Urinary bladder (tissue), 4 donors: ENCODE data around the gene KIF18B. TPM values are rescaled to one million over a fixed set of nuclear protein-coding genes. Genes with fewer than 3 reads are reported as not detected.

Experiments
- DNase-seq: peaks from one replicate; pipeline ENCODE4 v3.0.0-alpha.2; 2015; ENCODE audit errors: extremely low spot score
- H3K27ac ChIP-seq: one replicate; pipeline ENCODE4 v1.5.1; 2013; ENCODE audit warnings: low read depth, mild to moderate bottlenecking, moderate library complexity
- H3K36me3 ChIP-seq: one replicate; pipeline ENCODE4 v1.6.1; 2013; ENCODE audit warnings: mild to moderate bottlenecking, moderate library complexity; ENCODE audit not compliant: insufficient read depth
- H3K4me1 ChIP-seq: one replicate; pipeline ENCODE4 v1.6.1; 2013; ENCODE audit warnings: mild to moderate bottlenecking, moderate library complexity; ENCODE audit not compliant: insufficient read depth
- H3K4me3 ChIP-seq: one replicate; pipeline ENCODE4 v1.5.1; 2013; ENCODE audit warnings: low read depth, low read length
- WGBS: extraction: QIAGEN DNeasy Blood & Tissue Kit; methylation state at CpG from one replicate; pipeline ENCODE4 v1.1.7; 2013; 5-methylcytosine and 5-hydroxymethylcytosine counted together
- polyA plus RNA-seq: library from polyadenylated mRNA; stranded (reverse); fragments of 200-250 nt; gene quantifications from one replicate; pipeline ENCODE4 v1.2.3, GENCODE V29; 2013
- small RNA-seq: library from RNA; depleted of rRNA; stranded (forward); fragments of <200 nt; gene quantifications from one replicate; pipeline ENCODE3, GENCODE V24; 2014
- total RNA-seq: library from RNA; depleted of rRNA; stranded (reverse); fragments of >200 nt; gene quantifications from one replicate; pipeline ENCODE4 v1.2.3, GENCODE V29; 2014
- donor health status: healthy with polysubstance abuse.
- donor health status: healthy.

Gene KIF18B
- total and polyA plus RNA-seq, 2 donors = 0.20 to 2.5 TPM

- Histone ChIP-seq H3K36me3 (peaks cover 11% of the 10 kb centered on the region), H3K4me3 (no peak overlapping the region), H3K4me1 (no peaks in the 10 kb centered on the region), H3K27ac (no peak overlapping the region)
- WGBS = 82% methylated on average over 10 of the region's 10 CpGs
- DNase-seq = no peak
Observed at GRCh38 chr17:44887971-44888954, 59.3 kb downstream of the KIF18B start.

- Histone ChIP-seq H3K4me3 (no peak overlapping the region), H3K36me3 (peaks cover 8% of the 10 kb centered on the region), H3K4me1 (no peaks in the 10 kb centered on the region), H3K27ac (no peak overlapping the region)
- 93% methylated on average over 1 of the region's 1 CpG for WGBS
- DNase-seq = no peak
Observed at GRCh38 chr17:44887016-44887415, 60.6 kb downstream of the KIF18B start.

DNA sequence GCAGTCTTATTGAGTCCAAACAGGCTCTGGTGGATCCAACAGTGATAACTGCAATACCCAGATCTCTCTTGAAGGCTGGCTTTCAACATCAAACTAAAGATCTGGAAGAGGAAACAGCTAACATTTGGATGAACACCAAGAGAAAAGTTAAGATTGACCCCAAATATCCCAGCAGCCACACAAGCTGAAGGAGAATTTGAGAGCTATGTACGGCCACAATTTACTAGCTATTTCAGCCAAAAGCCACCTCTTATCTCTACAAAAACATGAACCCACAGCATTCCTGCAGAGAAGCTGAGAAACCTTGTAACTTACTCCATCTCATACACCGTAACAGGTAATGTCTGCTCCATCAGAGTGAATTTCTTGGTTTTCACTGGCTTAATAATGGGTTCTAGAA, 62.6 kb downstream of the KIF18B start:
- Histone ChIP-seq H3K36me3 (peaks cover 8% of the 10 kb centered on the region), H3K27ac (no peak overlapping the region), H3K4me1 (no peaks in the 10 kb centered on the region), H3K4me3 (no peak overlapping the region)
- 95% methylated on average over 2 of the region's 2 CpGs for WGBS
- DNase-seq = no peak

GRCh38 chr17:44881145-44881544, 66.4 kb downstream of the KIF18B start:
- 84% methylated on average over 4 of the region's 4 CpGs for WGBS
- Histone ChIP-seq H3K27ac (no peak overlapping the region), H3K36me3 (peaks cover 13% of the 10 kb centered on the region), H3K4me3 (no peak overlapping the region), H3K4me1 (no peaks in the 10 kb centered on the region)
- no peak for DNase-seq

DNA sequence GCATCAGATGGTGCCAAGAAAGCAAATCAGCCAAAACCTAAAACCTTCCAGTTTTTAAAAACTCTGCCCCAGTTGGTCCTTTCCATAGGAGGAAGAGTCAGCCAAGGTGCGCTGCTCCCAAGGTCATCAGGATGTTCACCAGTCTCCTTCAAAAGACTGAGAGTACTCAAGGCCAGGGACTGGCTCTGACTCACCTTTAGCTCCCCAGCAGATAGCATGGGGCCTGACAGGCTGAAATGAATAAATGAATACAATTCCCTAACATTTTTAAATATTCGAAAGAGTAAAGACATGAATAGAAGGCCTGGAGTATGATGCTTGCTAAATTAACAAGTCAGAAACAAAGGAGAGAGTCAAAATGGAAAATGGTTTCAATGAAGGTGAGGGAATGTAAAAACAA, 67.5 kb downstream of the KIF18B start:
- WGBS = 94% methylated on average over 2 of the region's 2 CpGs
- Histone ChIP-seq H3K4me3 (no peak overlapping the region), H3K27ac (no peak overlapping the region), H3K36me3 (peaks cover 14% of the 10 kb centered on the region), H3K4me1 (no peaks in the 10 kb centered on the region)
- no peak for DNase-seq

- no peak overlapping the region for H3K4me3 ChIP-seq
- no peaks in the 10 kb centered on the region for H3K4me1 ChIP-seq
- 95% methylated on average over 6 of the region's 6 CpGs for WGBS
- H3K36me3 ChIP-seq = peaks cover 11% of the 10 kb centered on the region
- no peak for DNase-seq
- no peak overlapping the region for H3K27ac ChIP-seq
Observed at GRCh38 chr17:44879376-44879775, 68.2 kb downstream of the KIF18B start.

DNA sequence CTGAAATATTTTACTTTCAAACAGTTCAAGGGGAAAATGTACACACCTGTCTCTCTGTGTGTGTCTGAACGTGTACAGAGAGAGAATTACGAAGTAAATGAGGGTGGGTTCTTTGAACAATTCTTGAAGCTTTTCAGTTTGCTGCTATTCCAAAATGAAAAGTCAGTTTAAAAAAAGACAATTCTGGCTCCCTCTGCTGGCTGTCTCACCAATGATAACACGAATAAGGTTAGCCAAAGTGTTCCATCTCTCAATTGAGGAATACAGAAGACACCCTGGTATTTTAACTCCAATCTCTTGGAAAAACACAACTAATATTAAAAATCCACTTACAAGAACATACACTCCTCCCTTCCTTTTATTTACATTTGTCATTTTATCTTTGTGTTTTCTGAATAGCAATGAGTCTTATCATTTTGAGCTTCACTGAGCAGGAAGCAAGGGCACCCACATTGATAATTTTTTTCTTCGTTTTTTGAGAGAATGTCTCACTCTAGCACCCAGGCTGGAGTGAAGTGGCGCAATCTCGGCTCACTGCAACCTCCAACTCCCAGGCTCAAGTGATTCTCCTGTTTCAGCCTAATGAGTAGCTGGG, 68.8 kb downstream of the KIF18B start:
- Histone ChIP-seq H3K4me1 (no peaks in the 10 kb centered on the region), H3K4me3 (no peak overlapping the region), H3K27ac (no peak overlapping the region), H3K36me3 (peaks cover 11% of the 10 kb centered on the region)
- DNase-seq = no peak
- WGBS = 48% methylated on average over 6 of the region's 6 CpGs

GRCh38 chr17:44877121-44877520, 70.5 kb downstream of the KIF18B start:
- peaks cover 11% of the 10 kb centered on the region for H3K36me3 ChIP-seq
- WGBS = 85% methylated on average over 5 of the region's 5 CpGs
- DNase-seq = no peak
- no peak overlapping the region for H3K27ac ChIP-seq
- H3K4me3 ChIP-seq = no peak overlapping the region
- H3K4me1 ChIP-seq = no peaks in the 10 kb centered on the region

DNA sequence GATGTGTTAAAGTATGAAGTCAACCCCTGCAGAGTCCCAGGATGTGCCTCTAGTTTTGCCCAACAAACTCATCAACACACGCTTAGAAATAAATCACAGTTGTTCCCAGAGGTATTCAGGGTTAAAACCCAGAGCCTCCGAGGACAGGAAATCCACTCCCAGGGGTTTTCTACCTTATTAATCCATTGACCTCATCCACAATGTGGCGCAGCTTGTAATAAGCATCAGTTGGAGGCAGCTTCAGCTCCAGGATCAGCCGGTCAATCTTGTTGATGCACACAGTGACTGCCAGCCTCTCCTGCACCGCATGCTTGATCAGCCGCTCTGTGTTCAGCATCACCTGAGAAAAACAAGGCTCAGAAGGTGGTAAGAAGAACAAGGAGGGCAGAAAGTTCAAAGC, 71.8 kb downstream of the KIF18B start:
- H3K27ac ChIP-seq = no peak overlapping the region
- WGBS = 95% methylated on average over 6 of the region's 6 CpGs
- H3K4me1 ChIP-seq = no peaks in the 10 kb centered on the region
- DNase-seq = no peak
- H3K4me3 ChIP-seq = no peak overlapping the region
- H3K36me3 ChIP-seq = peaks cover 13% of the 10 kb centered on the region

Small RNAs within 50 kb of the gene (small RNA-seq; reads per million reads assigned to genes)
- gene AC015936.2 (not detected), gene CCDC103 (not detected), gene MIR6783 (not detected), gene RN7SL405P (not detected)

Other genes with a start within 250 kb of the KIF18B start
- 7.1 TPM for gene DBF4B, start 239.1 kb downstream of the KIF18B start, total RNA-seq
- 7.2 TPM for gene DBF4B, start 239.1 kb downstream of the KIF18B start, polyA plus RNA-seq
- 1.9 TPM for gene ADAM11, start 188.8 kb downstream of the KIF18B start, total RNA-seq
- gene ADAM11, start 188.8 kb downstream of the KIF18B start, polyA plus RNA-seq = 0.81 TPM
- 63.2 TPM for gene GJC1, start 117.5 kb downstream of the KIF18B start, total RNA-seq
- 21.8 TPM for gene GJC1, start 117.5 kb downstream of the KIF18B start, polyA plus RNA-seq
- 2.1 TPM for gene HIGD1B, start 99.9 kb downstream of the KIF18B start, total RNA-seq
- 9.6 TPM for gene HIGD1B, start 99.9 kb downstream of the KIF18B start, polyA plus RNA-seq
- gene EFTUD2, start 48.3 kb downstream of the KIF18B start, total RNA-seq = 79.3 TPM
- gene EFTUD2, start 48.3 kb downstream of the KIF18B start, polyA plus RNA-seq = 34.4 TPM
- 0.53 TPM for gene GFAP, start 32.3 kb downstream of the KIF18B start, total RNA-seq
- gene GFAP, start 32.3 kb downstream of the KIF18B start, polyA plus RNA-seq = 1.4 TPM
- 12.6 TPM for gene C1QL1, start 20.5 kb upstream of the KIF18B start, total RNA-seq
- gene C1QL1, start 20.5 kb upstream of the KIF18B start, polyA plus RNA-seq = 15.1 TPM
- gene DCAKD, start 103.9 kb upstream of the KIF18B start, total RNA-seq = 26.5 TPM
- 39.4 TPM for gene DCAKD, start 103.9 kb upstream of the KIF18B start, polyA plus RNA-seq
- 31.4 TPM for gene NMT1, start 113.5 kb upstream of the KIF18B start, total RNA-seq
- gene NMT1, start 113.5 kb upstream of the KIF18B start, polyA plus RNA-seq = 50.1 TPM
- 18.1 TPM for gene PLCD3, start 184.7 kb upstream of the KIF18B start, total RNA-seq
- 84.1 TPM for gene PLCD3, start 184.7 kb upstream of the KIF18B start, polyA plus RNA-seq
- gene ACBD4, start 187.9 kb upstream of the KIF18B start, total RNA-seq = 4.5 TPM
- gene ACBD4, start 187.9 kb upstream of the KIF18B start, polyA plus RNA-seq = 18.2 TPM
- 19.2 TPM for gene HEXIM1, start 200.7 kb upstream of the KIF18B start, total RNA-seq
- gene HEXIM1, start 200.7 kb upstream of the KIF18B start, polyA plus RNA-seq = 22.0 TPM
- 2.0 TPM for gene HEXIM2, start 214.1 kb upstream of the KIF18B start, total RNA-seq
- 7.9 TPM for gene HEXIM2, start 214.1 kb upstream of the KIF18B start, polyA plus RNA-seq